HepG2 (cell line): ENCODE measurements around the gene RPS6KB2. TPM values are rescaled to one million over a fixed set of nuclear protein-coding genes. Genes with fewer than 3 reads are reported as not detected.
A peak's percentile ranks its signal among the peaks of the same experiment; 100 is the strongest.

Source experiments
- ATAC-seq: fragments of 200-7000 bp; cut with Tn5 transposase; 3 replicates; pipeline ENCODE4 v1.9.1; 2020; ENCODE audit warnings: mild to moderate bottlenecking, moderate library complexity
- BruUV-seq: library from RNA; stranded (reverse); fragments of 400-500 nt; replicated peaks from 2 replicates; lab custom pipeline; 2021; lab: Mats Ljungman, UMichigan
- CTCF ChIA-PET: fragments of 300-600 bp; formaldehyde crosslinking; extraction: SDS; loops from one replicate; lab custom pipeline; 2021; ENCODE audit warnings: low total read pairs, inconsistent platforms, low intra/inter-chr PET ratio; lab: Yijun Ruan, JAX
- POLR2A ChIA-PET: fragments of 350-600 bp; sonication (Branson Sonifier 250); formaldehyde crosslinking; loops from one replicate; lab custom pipeline; 2020; ENCODE audit warnings: antibody characterized with exemption, inconsistent platforms; lab: Yijun Ruan, JAX
- DNase-seq: peaks from one replicate; pipeline ENCODE4 v3.0.0-alpha.2; 2015; ENCODE audit warnings: low spot score
- FAIRE-seq: peaks from 3 replicates; lab custom pipeline; 2011; peaks lifted over from hg19 to GRCh38; lab: Jason Lieb, UNC
- H2AFZ ChIP-seq: one replicate; pipeline ENCODE4 v1.6.1; 2011; ENCODE audit warnings: low read length, inconsistent platforms
- H3K27ac ChIP-seq: fragments of 300-600 bp; 3 replicates; pipeline ENCODE4 v1.8.0; 2011; ENCODE audit warnings: mixed run types, mild to moderate bottlenecking, mixed read lengths, low read length, inconsistent platforms; ENCODE audit not compliant: insufficient read depth; ENCODE audit errors: extremely low read length
- H3K27me3 ChIP-seq, 2 experiments: fragments of 200-600 bp in 1 of 2; 2 replicates in 1 of 2; 3 replicates in 1 of 2; pipeline versions ENCODE4 v1.6.0 to v1.8.0; 2011; ENCODE audit warnings: low read length in 2 of 2, mild to moderate bottlenecking in 2 of 2, moderate library complexity in 2 of 2, inconsistent platforms in 1 of 2; ENCODE audit not compliant: insufficient read depth in 2 of 2, control insufficient read depth in 1 of 2
- H3K36me3 ChIP-seq, 2 experiments: fragments of 200-600 bp in 1 of 2; replicated peaks in 1 of 2; 2 replicates in 1 of 2; 3 replicates in 1 of 2; pipeline versions ENCODE4 v1.5.1 to v1.8.0; 2011; ENCODE audit warnings: low read length in 2 of 2, inconsistent platforms in 1 of 2; ENCODE audit not compliant: insufficient read depth in 2 of 2, control insufficient read depth in 1 of 2
- H3K4me1 ChIP-seq: 2 replicates; pipeline ENCODE4 v1.5.1; 2012; ENCODE audit warnings: low read length, inconsistent platforms; ENCODE audit not compliant: insufficient read depth
- H3K4me2 ChIP-seq: 2 replicates; pipeline ENCODE4 v1.6.0; 2011; ENCODE audit warnings: low read depth, low read length, inconsistent platforms
- H3K4me3 ChIP-seq, 3 experiments: fragments of 200-600 bp in 1 of 3; sonication (generic), shearing (Covaris generic) in 1 of 3; replicated peaks in 1 of 3; 2 replicates each; pipeline ENCODE4 v1.5.1; 2011 to 2016; ENCODE audit warnings: low read length in 3 of 3, inconsistent platforms in 2 of 3, low read depth in 2 of 3, mild to moderate bottlenecking in 2 of 3, control low read depth in 1 of 3, mixed read lengths in 1 of 3; ENCODE audit not compliant: insufficient read depth in 1 of 3
- H3K79me2 ChIP-seq: one replicate; pipeline ENCODE4 v1.6.1; 2011; ENCODE audit warnings: low read length, inconsistent platforms; ENCODE audit not compliant: insufficient read depth
- H3K9ac ChIP-seq: 2 replicates; pipeline ENCODE4 v1.6.0; 2011; ENCODE audit warnings: mild to moderate bottlenecking, low read depth, low read length, inconsistent platforms; ENCODE audit not compliant: insufficient read depth
- H3K9me3 ChIP-seq: 2 replicates; pipeline ENCODE4 v1.5.1; 2012; ENCODE audit warnings: mild to moderate bottlenecking, low read length
- H4K20me1 ChIP-seq: 2 replicates; pipeline ENCODE4 v1.6.0; 2011; ENCODE audit warnings: inconsistent platforms, mild to moderate bottlenecking, low read length, moderate library complexity; ENCODE audit not compliant: insufficient read depth
- KDM5B ChIP-seq: sonication (generic); formaldehyde crosslinking; IDR thresholded peaks from 2 replicates; pipeline ENCODE4 v1.4.0; 2020; ENCODE audit warnings: missing genetic modification reagents, mild to moderate bottlenecking, borderline replicate concordance
- MED1 ChIP-seq: sonication (generic); formaldehyde crosslinking; IDR thresholded peaks from 2 replicates; pipeline ENCODE4 v1.4.0; 2020; ENCODE audit warnings: missing genetic modification reagents
- TEAD3 ChIP-seq: optimal IDR thresholded peaks from 2 replicates; pipeline ENCODE3; 2016; ENCODE audit warnings: borderline replicate concordance
- ZFP1 ChIP-seq: IDR thresholded peaks from 2 replicates; pipeline ENCODE4 v1.6.1; 2016
- ZNF180 ChIP-seq: sonication (generic); formaldehyde crosslinking; IDR thresholded peaks from 2 replicates; pipeline ENCODE4 v1.4.0; 2020; ENCODE audit warnings: low read depth, missing genetic modification reagents, borderline replicate concordance
- WGBS: methylation state at CpG from one replicate; pipeline ENCODE4 v1.1.6; 2017; ENCODE audit warnings: low lambda C conversion rate; 5-methylcytosine and 5-hydroxymethylcytosine counted together
- in situ Hi-C: cut with HindIII; loops from 2 replicates; pipeline ENCODE4 v1.10.0; 2017; ENCODE audit warnings: low pct_unique_long_range_greater_than_20kb; ENCODE audit not compliant: extremely low pct_ligation_motif_present
- intact Hi-C: fragments of 100-400 bp; cut with micrococcal nuclease; formaldehyde crosslinking; loops from one replicate; pipeline ENCODE4 v1.10.0; 2022; ENCODE audit not compliant: unreplicated experiment
- polyA plus RNA-seq, 8 experiments: library from polyadenylated mRNA; depleted of rRNA in 3 of 8; stranded (reverse) in 7 of 8; unstranded in 1 of 8; fragments of >200 nt; fragmentation: Illumina TruSeq in 4 of 8; extraction: Trizol in 4 of 8; gene quantifications; 2 replicates each; pipeline versions ENCODE4 v1.2.1 to v1.2.3, GENCODE V29; 2011 to 2016; ENCODE audit warnings: low read depth in 4 of 8, missing spikeins in 1 of 8, mixed read lengths in 1 of 8; ENCODE audit not compliant: insufficient read depth in 1 of 8
- total RNA-seq, 5 experiments: library from RNA; depleted of rRNA; stranded (reverse); fragments of >200 nt; fragmentation: Illumina TruSeq; extraction: Trizol; gene quantifications; 2 replicates each; pipeline ENCODE4 v1.2.3, GENCODE V29; 2016; ENCODE audit warnings: low read depth in 1 of 5
- TF ChIP-seq, protein P1 (sequence below): sonication (generic); formaldehyde crosslinking; IDR thresholded peaks from 2 replicates; pipeline ENCODE4 v1.9.0; 2021; ENCODE audit warnings: missing genetic modification reagents, mild to moderate bottlenecking, borderline replicate concordance
- TF ChIP-seq, protein P2 (sequence below): sonication (generic); formaldehyde crosslinking; IDR thresholded peaks from 2 replicates; pipeline ENCODE4 v1.4.0; 2020; ENCODE audit warnings: missing genetic modification reagents
- TF ChIP-seq, protein P3 (sequence below), 2 experiments: sonication (generic) in 1 of 2; formaldehyde crosslinking in 1 of 2; IDR thresholded peaks; 2 replicates each; pipeline versions ENCODE4 v1.6.1 to v1.9.0; 2014 to 2022; ENCODE audit warnings: antibody characterized with exemption in 1 of 2, borderline replicate concordance in 1 of 2, inconsistent platforms in 1 of 2, low read depth in 1 of 2, missing genetic modification reagents in 1 of 2
- TF ChIP-seq, protein P4 (sequence below): sonication (generic); formaldehyde crosslinking; IDR thresholded peaks from 2 replicates; pipeline ENCODE4 v1.4.0; 2020; ENCODE audit warnings: missing genetic modification reagents, borderline replicate concordance

RPS6KB2 gene
- total and polyA plus RNA-seq, 2 of the 13 experiments (the other 11 are each of a cell fraction or from before 2014, with no cell fraction given): 52.9 to 54.8 TPM

- FAIRE-seq (no peak), ATAC-seq (no peak), DNase-seq (no peak)
- Histone ChIP-seq H2AFZ (no peak overlapping the region), H3K27ac (no peak overlapping the region), H3K27me3 (peaks cover 2 to 34% of the 10 kb centered on the region in 2 experiments; a peak in 2 of 5 replicates), H3K9ac (no peak overlapping the region), H3K79me2 (no peaks in the 10 kb centered on the region), H3K9me3 (no peaks in the 10 kb centered on the region), H3K36me3 (no peaks in the 10 kb centered on the region), H3K4me3 (no peak overlapping the region), H3K4me1 (peaks cover 30% of the 10 kb centered on the region), H4K20me1 (no peaks in the 10 kb centered on the region), H3K4me2 (peak overlapping the region; percentile 34; the same call in 1 of the 2 replicates)
- intact Hi-C loops (loop anchor here (10.0 kb wide), 1 partner anchor 137 kb away; no protein-coding TSS in a partner anchor), in situ Hi-C loops (loop anchor here (5.0 kb wide), 1 partner anchor 119 kb away; no protein-coding TSS in a partner anchor)
- CTCF ChIA-PET: interaction anchor here (1.6 to 2.3 kb wide), 3 partner anchors 25 to 31 kb away, joined by 6 to 45 read pairs (median 25); partner anchors contain the start of gene POLD4
- POLR2A ChIA-PET: interaction anchor here (0.8 to 18.5 kb wide), 4 partner anchors 8 to 64 kb away, joined by 3 to 365 read pairs (median 3); partner anchors contain the start of genes CLCF1 and POLD4
- TF ChIP-seq TEAD3 (CRISPR knock-in tag): no peak
- no peak for TF ChIP-seq MED1 (CRISPR knock-in tag)
- TF ChIP-seq, protein P1, sequence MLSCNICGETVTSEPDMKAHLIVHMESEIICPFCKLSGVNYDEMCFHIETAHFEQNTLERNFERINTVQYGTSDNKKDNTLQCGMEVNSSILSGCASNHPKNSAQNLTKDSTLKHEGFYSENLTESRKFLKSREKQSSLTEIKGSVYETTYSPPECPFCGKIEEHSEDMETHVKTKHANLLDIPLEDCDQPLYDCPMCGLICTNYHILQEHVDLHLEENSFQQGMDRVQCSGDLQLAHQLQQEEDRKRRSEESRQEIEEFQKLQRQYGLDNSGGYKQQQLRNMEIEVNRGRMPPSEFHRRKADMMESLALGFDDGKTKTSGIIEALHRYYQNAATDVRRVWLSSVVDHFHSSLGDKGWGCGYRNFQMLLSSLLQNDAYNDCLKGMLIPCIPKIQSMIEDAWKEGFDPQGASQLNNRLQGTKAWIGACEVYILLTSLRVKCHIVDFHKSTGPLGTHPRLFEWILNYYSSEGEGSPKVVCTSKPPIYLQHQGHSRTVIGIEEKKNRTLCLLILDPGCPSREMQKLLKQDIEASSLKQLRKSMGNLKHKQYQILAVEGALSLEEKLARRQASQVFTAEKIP (CRISPR knock-in tag): no peak
- TF ChIP-seq, protein P2, sequence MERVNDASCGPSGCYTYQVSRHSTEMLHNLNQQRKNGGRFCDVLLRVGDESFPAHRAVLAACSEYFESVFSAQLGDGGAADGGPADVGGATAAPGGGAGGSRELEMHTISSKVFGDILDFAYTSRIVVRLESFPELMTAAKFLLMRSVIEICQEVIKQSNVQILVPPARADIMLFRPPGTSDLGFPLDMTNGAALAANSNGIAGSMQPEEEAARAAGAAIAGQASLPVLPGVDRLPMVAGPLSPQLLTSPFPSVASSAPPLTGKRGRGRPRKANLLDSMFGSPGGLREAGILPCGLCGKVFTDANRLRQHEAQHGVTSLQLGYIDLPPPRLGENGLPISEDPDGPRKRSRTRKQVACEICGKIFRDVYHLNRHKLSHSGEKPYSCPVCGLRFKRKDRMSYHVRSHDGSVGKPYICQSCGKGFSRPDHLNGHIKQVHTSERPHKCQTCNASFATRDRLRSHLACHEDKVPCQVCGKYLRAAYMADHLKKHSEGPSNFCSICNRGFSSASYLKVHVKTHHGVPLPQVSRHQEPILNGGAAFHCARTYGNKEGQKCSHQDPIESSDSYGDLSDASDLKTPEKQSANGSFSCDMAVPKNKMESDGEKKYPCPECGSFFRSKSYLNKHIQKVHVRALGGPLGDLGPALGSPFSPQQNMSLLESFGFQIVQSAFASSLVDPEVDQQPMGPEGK (CRISPR knock-in tag): no peak
- TF ChIP-seq, protein P3, sequence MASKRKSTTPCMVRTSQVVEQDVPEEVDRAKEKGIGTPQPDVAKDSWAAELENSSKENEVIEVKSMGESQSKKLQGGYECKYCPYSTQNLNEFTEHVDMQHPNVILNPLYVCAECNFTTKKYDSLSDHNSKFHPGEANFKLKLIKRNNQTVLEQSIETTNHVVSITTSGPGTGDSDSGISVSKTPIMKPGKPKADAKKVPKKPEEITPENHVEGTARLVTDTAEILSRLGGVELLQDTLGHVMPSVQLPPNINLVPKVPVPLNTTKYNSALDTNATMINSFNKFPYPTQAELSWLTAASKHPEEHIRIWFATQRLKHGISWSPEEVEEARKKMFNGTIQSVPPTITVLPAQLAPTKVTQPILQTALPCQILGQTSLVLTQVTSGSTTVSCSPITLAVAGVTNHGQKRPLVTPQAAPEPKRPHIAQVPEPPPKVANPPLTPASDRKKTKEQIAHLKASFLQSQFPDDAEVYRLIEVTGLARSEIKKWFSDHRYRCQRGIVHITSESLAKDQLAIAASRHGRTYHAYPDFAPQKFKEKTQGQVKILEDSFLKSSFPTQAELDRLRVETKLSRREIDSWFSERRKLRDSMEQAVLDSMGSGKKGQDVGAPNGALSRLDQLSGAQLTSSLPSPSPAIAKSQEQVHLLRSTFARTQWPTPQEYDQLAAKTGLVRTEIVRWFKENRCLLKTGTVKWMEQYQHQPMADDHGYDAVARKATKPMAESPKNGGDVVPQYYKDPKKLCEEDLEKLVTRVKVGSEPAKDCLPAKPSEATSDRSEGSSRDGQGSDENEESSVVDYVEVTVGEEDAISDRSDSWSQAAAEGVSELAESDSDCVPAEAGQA (IDR thresholded peaks at IDR 0.05; ENCODE audit: low read depth): no peak
- TF ChIP-seq, protein P3 (CRISPR knock-in tag; IDR thresholded peaks at IDR 0.05; ENCODE audit: borderline replicate concordance): no peak
- TF ChIP-seq, protein P4, sequence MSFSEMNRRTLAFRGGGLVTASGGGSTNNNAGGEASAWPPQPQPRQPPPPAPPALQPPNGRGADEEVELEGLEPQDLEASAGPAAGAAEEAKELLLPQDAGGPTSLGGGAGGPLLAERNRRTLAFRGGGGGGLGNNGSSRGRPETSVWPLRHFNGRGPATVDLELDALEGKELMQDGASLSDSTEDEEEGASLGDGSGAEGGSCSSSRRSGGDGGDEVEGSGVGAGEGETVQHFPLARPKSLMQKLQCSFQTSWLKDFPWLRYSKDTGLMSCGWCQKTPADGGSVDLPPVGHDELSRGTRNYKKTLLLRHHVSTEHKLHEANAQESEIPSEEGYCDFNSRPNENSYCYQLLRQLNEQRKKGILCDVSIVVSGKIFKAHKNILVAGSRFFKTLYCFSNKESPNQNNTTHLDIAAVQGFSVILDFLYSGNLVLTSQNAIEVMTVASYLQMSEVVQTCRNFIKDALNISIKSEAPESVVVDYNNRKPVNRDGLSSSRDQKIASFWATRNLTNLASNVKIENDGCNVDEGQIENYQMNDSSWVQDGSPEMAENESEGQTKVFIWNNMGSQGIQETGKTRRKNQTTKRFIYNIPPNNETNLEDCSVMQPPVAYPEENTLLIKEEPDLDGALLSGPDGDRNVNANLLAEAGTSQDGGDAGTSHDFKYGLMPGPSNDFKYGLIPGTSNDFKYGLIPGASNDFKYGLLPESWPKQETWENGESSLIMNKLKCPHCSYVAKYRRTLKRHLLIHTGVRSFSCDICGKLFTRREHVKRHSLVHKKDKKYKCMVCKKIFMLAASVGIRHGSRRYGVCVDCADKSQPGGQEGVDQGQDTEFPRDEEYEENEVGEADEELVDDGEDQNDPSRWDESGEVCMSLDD (CRISPR knock-in tag): no peak
- TF ChIP-seq ZFP1: no peak
- TF ChIP-seq ZNF180 (CRISPR knock-in tag): no peak
- no peak for TF ChIP-seq KDM5B (CRISPR knock-in tag)
- no TSS peak for BruUV-seq
- 27% methylated on average over 11 of the region's 13 CpGs for WGBS
These were observed 46.9 kb upstream of the RPS6KB2 start for GRCh38 chr11:67381244-67381972.
